Measurements from ENCODE around the gene CNOT1.
"Not testable (repeated sequence)": the region's sequence is repeated elsewhere in the genome, so short reads cannot be mapped to it uniquely, and the experiment has no call there.

Gene CNOT1

GRCh38 chr16:58629733-58630640 lies at the start of gene CNOT1:
Gene CNOT1 (minus strand): TSS chr16:58629826. CDS start chr16:58599337, 30,489 bp downstream.
- peak; percentile 96 for DNase-seq

GRCh38 chr16:58678716-58679115 lies 49.1 kb upstream of the CNOT1 start:
- DNase-seq = no peak

GRCh38 chr16:58678269-58678668 lies 48.6 kb upstream of the CNOT1 start:
- DNase-seq = no peak

- DNase-seq = no peak
These were observed 41.4 kb upstream of the CNOT1 start for GRCh38 chr16:58670946-58671583.

GRCh38 chr16:58670177-58670576 lies 40.6 kb upstream of the CNOT1 start:
- no peak for DNase-seq

GRCh38 chr16:58665200-58665599 lies 35.6 kb upstream of the CNOT1 start:
- DNase-seq = no peak

GRCh38 chr16:58661199-58661830 lies 31.7 kb upstream of the CNOT1 start:
- peak; percentile 49 for DNase-seq

- DNase-seq = not testable (repeated sequence)
These were observed 30.3 kb upstream of the CNOT1 start for GRCh38 chr16:58659911-58660310.

- no peak for DNase-seq
These were observed 29.2 kb upstream of the CNOT1 start for GRCh38 chr16:58658796-58659211.

- DNase-seq = no peak
These were observed 27.3 kb upstream of the CNOT1 start for GRCh38 chr16:58656899-58657298.

- DNase-seq = no peak
These were observed 25.6 kb upstream of the CNOT1 start for GRCh38 chr16:58655215-58655596.

GRCh38 chr16:58654560-58655214 lies 25.1 kb upstream of the CNOT1 start:
- DNase-seq = no peak

GRCh38 chr16:58652741-58653140 lies 23.1 kb upstream of the CNOT1 start:
- DNase-seq = no peak

GRCh38 chr16:58651965-58652348 lies 22.3 kb upstream of the CNOT1 start:
- no peak for DNase-seq

GRCh38 chr16:58649707-58650106 lies 20.1 kb upstream of the CNOT1 start:
- no peak for DNase-seq

- no peak for DNase-seq
These were observed 17.5 kb upstream of the CNOT1 start for GRCh38 chr16:58647107-58647506.

GRCh38 chr16:58644765-58645487 lies 15.3 kb upstream of the CNOT1 start:
- no peak for DNase-seq

GRCh38 chr16:58644108-58644507 lies 14.5 kb upstream of the CNOT1 start:
- no peak for DNase-seq

- no peak for DNase-seq
These were observed 11.3 kb upstream of the CNOT1 start for GRCh38 chr16:58640949-58641348.

GRCh38 chr16:58639836-58640235 lies 10.2 kb upstream of the CNOT1 start:
- no peak for DNase-seq

GRCh38 chr16:58639230-58639629 lies 9.6 kb upstream of the CNOT1 start:
- DNase-seq = no peak
